Activated gamma-delta T cell treated with anti-CD3 and anti-CD28 coated beads, Interleukin-2, amount 50 U/mL, for 16 hours (primary cell): ENCODE measurements around the gene POLRMT.
"Not testable (repeated sequence)": the region's sequence is repeated elsewhere in the genome, so short reads cannot be mapped to it uniquely, and the experiment has no call there.

Experiments used
- DNase-seq: peaks from one replicate; pipeline ENCODE4 v3.0.0-alpha.2; 2020; ENCODE audit warnings: low read depth

Gene POLRMT

GRCh38 chr19:633068-633785 is at the start of gene POLRMT:
Gene POLRMT (minus strand): TSS chr19:633537. CDS start chr19:633512, 25 bp downstream.
- peak; percentile 92 for DNase-seq

- DNase-seq: no peak
Measured at GRCh38 chr19:682678-683320, 49.5 kb upstream of the POLRMT start.

- no peak for DNase-seq
Measured at GRCh38 chr19:681029-682019, 48.0 kb upstream of the POLRMT start.

- DNase-seq: peak; percentile 99
Measured at GRCh38 chr19:680287-681028, 47.1 kb upstream of the POLRMT start.

- no peak for DNase-seq
Measured at GRCh38 chr19:679418-680286, 46.3 kb upstream of the POLRMT start.

GRCh38 chr19:678791-679388 is 45.6 kb upstream of the POLRMT start:
- no peak for DNase-seq

- DNase-seq: no peak
Measured at GRCh38 chr19:677601-678436, 44.5 kb upstream of the POLRMT start.

GRCh38 chr19:677201-677600 is 43.9 kb upstream of the POLRMT start:
- DNase-seq: no peak

GRCh38 chr19:676339-677105 is 43.2 kb upstream of the POLRMT start, which contains the start of gene FSTL3:
Gene FSTL3 (plus strand): TSS chr19:676392. CDS start chr19:676424, 32 bp downstream.
- no peak for DNase-seq

- no peak for DNase-seq
Measured at GRCh38 chr19:676007-676338, 42.6 kb upstream of the POLRMT start.

- no peak for DNase-seq
Measured at GRCh38 chr19:674282-675151, 41.2 kb upstream of the POLRMT start.

GRCh38 chr19:670609-671075 is 37.3 kb upstream of the POLRMT start:
- DNase-seq: no peak

GRCh38 chr19:668675-669434 is 35.5 kb upstream of the POLRMT start:
- not testable (repeated sequence) for DNase-seq

GRCh38 chr19:666985-667573 is 33.7 kb upstream of the POLRMT start:
- DNase-seq: not testable (repeated sequence)

GRCh38 chr19:664913-665443 is 31.6 kb upstream of the POLRMT start:
- peak; percentile 67 for DNase-seq

- DNase-seq: no peak
Measured at GRCh38 chr19:663682-664117, 30.4 kb upstream of the POLRMT start.
